NCI-H2196 (cell line): Measurements from ENCODE around the gene CCDC201.
"Not testable (repeated sequence)": the region's sequence is repeated elsewhere in the genome, so short reads cannot be mapped to it uniquely, and the experiment has no call there.

ENCODE experiments used
- DNase-seq: peaks from one replicate; lab custom pipeline; 2025; ENCODE audit not compliant: unreplicated experiment; lab: John Stamatoyannopoulos, UW

The CCDC201 gene

GRCh38 chr7:45827731-45828130 is 45.2 kb downstream of the CCDC201 start:
- DNase-seq: not testable (repeated sequence)

- not testable (repeated sequence) for DNase-seq
These were observed 46.3 kb downstream of the CCDC201 start for GRCh38 chr7:45826550-45826949.

GRCh38 chr7:45818763-45819162 is 54.1 kb downstream of the CCDC201 start:
- not testable (repeated sequence) for DNase-seq

GRCh38 chr7:45817913-45818312 is 55.0 kb downstream of the CCDC201 start:
- not testable (repeated sequence) for DNase-seq

- not testable (repeated sequence) for DNase-seq
These were observed 55.9 kb downstream of the CCDC201 start for GRCh38 chr7:45817016-45817415.

- DNase-seq: not testable (repeated sequence)
These were observed 58.4 kb downstream of the CCDC201 start for GRCh38 chr7:45814216-45815118.

- DNase-seq: not testable (repeated sequence)
These were observed 59.1 kb downstream of the CCDC201 start for GRCh38 chr7:45813771-45814170.

- no peak for DNase-seq
These were observed 59.9 kb downstream of the CCDC201 start for GRCh38 chr7:45812946-45813345.

GRCh38 chr7:45811652-45812234 is 61.1 kb downstream of the CCDC201 start:
- not testable (repeated sequence) for DNase-seq

GRCh38 chr7:45810451-45811005 is 62.4 kb downstream of the CCDC201 start:
- DNase-seq: not testable (repeated sequence)
